Vagina (tissue), 2 donors: Measurements from ENCODE around the gene DVL2.

ENCODE experiments used
- CTCF ChIP-seq, 3 experiments: fragments of 450-650 bp in 2 of 3; fragments of 200-600 bp in 1 of 3; sonication (generic) in 1 of 3; IDR thresholded peaks; one replicate each; pipeline ENCODE4 v1.5.1; 2017 to 2019; ENCODE audit warnings: antibody characterized with exemption in 3 of 3, mild to moderate bottlenecking in 2 of 3, moderate library complexity in 2 of 3
- POLR2A ChIP-seq, 2 donors: fragments of 450-650 bp; IDR thresholded peaks; one replicate each; pipeline ENCODE4 v1.6.1; 2017; ENCODE audit warnings: antibody characterized with exemption in 2 of 2, mild to moderate bottlenecking in 2 of 2, moderate library complexity in 2 of 2
- POLR2AphosphoS5 ChIP-seq, 2 donors: sonication (generic); formaldehyde crosslinking; IDR thresholded peaks; one replicate each; pipeline ENCODE4 v1.9.0; 2017; ENCODE audit warnings: antibody characterized with exemption in 2 of 2, mild to moderate bottlenecking in 2 of 2, low read depth in 1 of 2; ENCODE audit not compliant: insufficient read depth in 1 of 2

GRCh38 chr17:7177954-7178477, 56.3 kb downstream of the DVL2 start:
- TF ChIP-seq POLR2AphosphoS5 (IDR thresholded peaks at IDR 0.05; ENCODE audit: insufficient read depth in 1 of 2, low read depth in 1 of 2) = no peak
- no peak for TF ChIP-seq POLR2A (IDR thresholded peaks at IDR 0.05)
- no peak for TF ChIP-seq CTCF (IDR thresholded peaks at IDR 0.05)
